Measurements from ENCODE around the gene LCN10.

LCN10 gene

DNA sequence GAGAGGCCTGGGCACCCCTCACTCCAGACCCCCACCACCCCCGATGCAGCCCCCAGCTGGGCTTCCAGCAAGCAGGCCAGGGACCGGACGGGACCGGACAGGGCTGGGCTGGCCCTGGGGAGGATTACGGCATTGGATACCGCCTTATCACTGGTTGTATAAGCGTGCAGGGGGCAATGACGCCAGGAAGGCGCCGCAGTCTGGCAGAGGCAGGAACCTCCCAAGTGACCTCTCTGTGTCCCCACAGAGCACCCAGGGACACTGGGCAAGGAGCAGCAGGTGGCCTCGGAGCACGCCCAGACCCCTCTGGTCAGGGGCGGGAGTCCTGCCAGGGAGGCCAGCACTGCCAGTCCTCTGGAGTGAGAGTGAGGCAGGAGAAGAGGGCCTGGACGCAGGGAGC, 22.3 kb upstream of the LCN10 start:
- TF ChIP-seq, protein P1, sequence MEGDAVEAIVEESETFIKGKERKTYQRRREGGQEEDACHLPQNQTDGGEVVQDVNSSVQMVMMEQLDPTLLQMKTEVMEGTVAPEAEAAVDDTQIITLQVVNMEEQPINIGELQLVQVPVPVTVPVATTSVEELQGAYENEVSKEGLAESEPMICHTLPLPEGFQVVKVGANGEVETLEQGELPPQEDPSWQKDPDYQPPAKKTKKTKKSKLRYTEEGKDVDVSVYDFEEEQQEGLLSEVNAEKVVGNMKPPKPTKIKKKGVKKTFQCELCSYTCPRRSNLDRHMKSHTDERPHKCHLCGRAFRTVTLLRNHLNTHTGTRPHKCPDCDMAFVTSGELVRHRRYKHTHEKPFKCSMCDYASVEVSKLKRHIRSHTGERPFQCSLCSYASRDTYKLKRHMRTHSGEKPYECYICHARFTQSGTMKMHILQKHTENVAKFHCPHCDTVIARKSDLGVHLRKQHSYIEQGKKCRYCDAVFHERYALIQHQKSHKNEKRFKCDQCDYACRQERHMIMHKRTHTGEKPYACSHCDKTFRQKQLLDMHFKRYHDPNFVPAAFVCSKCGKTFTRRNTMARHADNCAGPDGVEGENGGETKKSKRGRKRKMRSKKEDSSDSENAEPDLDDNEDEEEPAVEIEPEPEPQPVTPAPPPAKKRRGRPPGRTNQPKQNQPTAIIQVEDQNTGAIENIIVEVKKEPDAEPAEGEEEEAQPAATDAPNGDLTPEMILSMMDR (IDR thresholded peaks at IDR 0.05; ENCODE audit: insufficient read depth, missing control alignments): no peak
- DNase-seq (ENCODE audit: insufficient read length, low spot score): no peak
- FAIRE-seq: no peak

DNA sequence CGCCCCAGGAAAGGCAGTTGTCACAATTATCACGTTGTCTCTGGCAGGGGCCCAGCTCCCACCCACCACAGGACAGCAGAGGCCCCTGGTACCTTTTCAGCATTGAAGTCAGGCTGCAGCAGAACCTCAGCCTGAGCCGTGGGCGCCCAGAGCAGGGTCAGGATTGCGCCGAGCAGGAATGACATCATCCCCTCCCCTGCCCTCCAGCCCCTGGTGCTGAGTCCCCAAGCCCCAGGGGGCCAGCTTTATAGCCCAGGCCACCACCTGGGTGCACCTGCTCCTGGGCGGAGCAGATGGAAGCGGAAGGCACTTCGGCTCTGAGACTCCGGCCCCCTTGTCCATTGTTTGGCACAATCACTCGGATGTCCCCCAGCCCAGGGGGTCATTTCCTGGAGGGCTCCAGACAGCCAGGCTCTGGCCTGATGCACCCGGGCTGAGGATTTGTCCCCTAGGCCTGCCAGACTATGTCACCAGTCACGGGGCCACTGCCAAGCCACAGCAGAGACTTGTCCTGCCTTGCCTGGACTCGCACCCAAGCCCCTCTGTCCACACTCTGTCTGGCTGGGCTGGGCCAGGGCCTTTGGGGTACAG, 21.7 kb upstream of the LCN10 start, which contains the start of gene LCN15:
Gene LCN15, minus strand, starts transcription at position 218 of the 591 bp plus-strand sequence. Its CDS starts 30 bp downstream, at position 188.
- TF ChIP-seq, protein P1 (IDR thresholded peaks at IDR 0.05; ENCODE audit: insufficient read depth, missing control alignments): no peak
- no peak for FAIRE-seq
- no peak for DNase-seq (ENCODE audit: insufficient read length, low spot score)

DNA sequence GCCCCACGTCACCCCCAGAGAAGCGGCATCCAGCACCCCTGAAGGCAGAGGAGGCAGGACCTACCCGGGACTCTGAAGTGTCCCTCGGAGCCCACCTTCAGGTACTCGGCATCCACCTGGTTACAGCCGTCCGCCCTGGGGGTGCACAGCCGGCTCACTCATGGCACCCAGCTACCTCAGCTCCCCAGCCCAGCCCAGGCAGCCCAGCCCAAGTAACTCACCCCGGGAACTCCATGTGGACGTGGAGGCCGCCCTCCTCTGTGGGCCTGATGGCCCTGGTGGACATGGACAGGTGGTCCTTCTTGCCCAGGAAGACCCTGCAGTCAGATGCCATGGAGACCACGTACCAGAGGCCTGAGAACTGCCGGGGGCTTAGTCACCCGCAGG, 20.9 kb upstream of the LCN10 start:
- DNase-seq (ENCODE audit: insufficient read length, low spot score): no peak
- FAIRE-seq: no peak
- TF ChIP-seq, protein P1 (IDR thresholded peaks at IDR 0.05; ENCODE audit: insufficient read depth, missing control alignments): no peak

DNA sequence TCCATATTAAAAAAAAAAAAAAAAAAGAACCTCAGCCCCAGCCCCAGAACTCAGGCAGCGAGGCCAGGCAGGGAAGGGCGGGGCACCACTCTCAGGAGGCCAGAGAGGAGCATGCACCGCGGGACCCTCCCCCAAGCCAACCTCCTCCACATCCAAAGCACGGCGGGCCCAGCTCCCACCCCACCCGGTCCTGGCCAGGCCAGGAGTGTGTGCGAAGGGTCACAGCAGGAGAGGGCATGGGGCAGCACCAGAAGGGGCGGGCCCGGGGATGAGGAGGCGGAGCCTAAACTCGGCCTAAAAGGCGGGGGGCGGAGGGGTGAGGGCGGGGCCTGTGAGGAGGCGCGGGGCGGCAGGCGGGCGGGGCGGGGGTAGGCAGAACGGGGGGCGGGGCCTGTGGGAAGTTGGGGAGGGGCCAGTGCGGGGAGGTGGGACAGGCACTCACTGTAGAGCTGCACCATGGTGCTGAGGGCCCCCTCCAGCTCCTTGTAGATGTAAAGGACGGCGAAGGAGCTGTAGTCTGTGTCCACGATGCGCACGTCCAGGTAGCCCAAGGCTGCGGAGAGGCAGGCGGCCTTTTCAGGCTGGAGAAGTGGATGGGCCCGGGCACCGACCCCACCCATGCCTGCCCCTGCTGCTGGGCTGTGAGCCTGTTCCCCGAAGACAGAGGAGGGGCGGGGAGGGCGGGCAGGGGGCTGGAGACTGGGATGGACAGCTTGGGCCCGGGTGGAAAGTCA, 20.3 kb upstream of the LCN10 start:
- TF ChIP-seq, protein P1 (IDR thresholded peaks at IDR 0.05; ENCODE audit: insufficient read depth, missing control alignments): no peak
- DNase-seq (ENCODE audit: insufficient read length, low spot score) (no peak), FAIRE-seq (no peak)

DNA sequence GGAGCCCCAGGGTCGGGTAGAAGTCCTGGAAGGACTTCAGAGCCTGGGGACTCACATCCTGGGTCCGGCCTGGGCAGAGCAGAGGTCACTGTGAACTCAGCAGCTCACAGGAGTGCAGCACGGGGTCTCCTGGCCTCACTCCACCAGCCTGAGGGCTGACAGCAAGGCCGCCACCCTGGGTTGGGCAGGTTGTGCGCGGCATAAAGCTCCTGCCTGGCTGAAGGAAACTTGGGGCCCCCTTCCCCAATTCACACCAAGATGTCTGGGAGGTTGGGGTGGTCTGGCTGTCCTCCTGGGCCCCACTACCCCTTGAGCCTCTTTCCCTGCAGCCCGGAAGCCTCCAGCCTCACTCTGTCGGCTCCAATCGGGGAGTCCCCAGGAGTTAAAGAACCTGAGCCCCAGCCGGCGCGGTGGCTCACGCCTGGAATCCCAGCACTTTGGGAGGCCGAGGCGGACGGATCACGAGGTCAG, 19.5 kb upstream of the LCN10 start:
- TF ChIP-seq, protein P1 (IDR thresholded peaks at IDR 0.05; ENCODE audit: insufficient read depth, missing control alignments): no peak
- FAIRE-seq (no peak), DNase-seq (ENCODE audit: insufficient read length, low spot score) (no peak)

DNA sequence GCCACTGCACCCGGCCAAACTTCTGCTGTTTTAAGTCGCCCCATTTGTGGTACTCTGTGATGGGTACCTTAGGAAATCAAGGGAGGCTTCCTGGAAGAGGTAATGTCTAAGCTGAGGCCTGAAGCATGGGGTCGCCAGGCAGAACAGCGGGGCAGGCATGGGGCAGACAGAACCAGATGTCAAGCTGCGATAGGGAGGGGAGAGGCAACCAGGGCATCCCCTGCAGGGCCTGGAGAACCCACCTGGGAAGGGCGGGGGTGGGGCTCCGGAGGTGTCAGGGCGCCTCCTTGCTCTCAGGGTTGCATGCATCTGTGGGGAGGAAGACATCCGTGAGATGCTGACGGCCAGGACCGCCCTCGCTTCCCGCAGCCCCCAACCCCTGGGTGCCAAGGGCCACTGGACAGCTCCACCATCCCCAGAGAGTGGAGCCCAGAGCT, 18.8 kb upstream of the LCN10 start:
- no peak for FAIRE-seq
- TF ChIP-seq, protein P1 (IDR thresholded peaks at IDR 0.05; ENCODE audit: insufficient read depth, missing control alignments): no peak

More for the DNA sequence above, 18.8 kb upstream of the LCN10 start:
- DNase-seq (ENCODE audit: insufficient read length, low spot score): no peak

Measured in D721Med (cell line).